HG02973 (cell line): ENCODE measurements around the gene MAML3.

Experiments used
- ATAC-seq: cut with Tn5 transposase; IDR thresholded peaks from one replicate; pipeline ENCODE4 v1.9.1; 2021; ENCODE audit warnings: moderate library complexity; ENCODE audit not compliant: unreplicated experiment

The MAML3 gene

DNA sequence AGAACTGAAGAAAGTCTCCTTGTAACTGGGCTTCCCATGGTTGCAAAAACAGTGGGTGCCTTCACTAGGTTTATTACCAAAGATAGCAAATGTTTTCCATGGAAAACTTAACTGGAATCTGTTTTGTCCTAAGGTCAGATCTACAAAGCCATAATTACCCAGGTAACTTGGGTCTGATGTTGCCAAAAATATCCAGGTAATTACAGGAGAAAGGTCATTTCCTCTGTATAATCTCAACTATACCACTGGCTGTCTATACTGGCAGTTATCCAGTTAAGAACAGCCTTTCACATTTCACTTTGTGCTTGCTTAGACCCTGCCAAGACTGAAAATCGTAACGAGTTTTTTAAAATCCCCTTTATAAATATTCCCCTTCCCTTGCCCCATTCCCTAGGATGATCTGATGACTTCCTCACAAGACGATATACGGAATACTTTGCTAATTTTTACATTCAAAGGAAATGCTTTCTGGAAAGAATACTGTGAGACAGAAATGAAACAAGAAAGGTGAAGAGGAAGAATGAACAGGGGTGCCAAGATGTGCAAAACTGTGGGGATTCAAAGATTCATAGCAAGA lies 105.5 kb downstream of the MAML3 start:
- ATAC-seq, result no peak

DNA sequence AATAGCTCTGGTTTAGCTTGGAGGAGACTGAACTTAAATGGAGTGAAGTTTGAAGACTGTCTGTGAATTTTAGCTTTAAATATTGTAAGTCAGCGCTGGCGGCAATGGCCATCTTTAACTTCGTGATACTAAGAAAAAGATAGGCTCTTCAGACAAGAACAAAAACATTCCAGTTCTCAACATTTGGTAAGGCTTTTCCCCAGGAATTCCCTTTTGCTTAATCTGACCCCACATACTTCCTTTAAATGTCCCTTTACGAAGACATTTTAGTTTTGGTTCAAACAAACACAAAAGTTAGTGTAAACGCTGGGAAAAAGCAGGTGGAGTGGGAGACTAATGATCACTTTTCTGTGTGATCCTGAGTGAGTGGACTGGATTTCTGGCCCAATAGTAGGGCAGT lies 106.2 kb downstream of the MAML3 start:
- no peak for ATAC-seq

GRCh38 chr4:140047017-140047640 lies 106.9 kb downstream of the MAML3 start:
- no peak for ATAC-seq

DNA sequence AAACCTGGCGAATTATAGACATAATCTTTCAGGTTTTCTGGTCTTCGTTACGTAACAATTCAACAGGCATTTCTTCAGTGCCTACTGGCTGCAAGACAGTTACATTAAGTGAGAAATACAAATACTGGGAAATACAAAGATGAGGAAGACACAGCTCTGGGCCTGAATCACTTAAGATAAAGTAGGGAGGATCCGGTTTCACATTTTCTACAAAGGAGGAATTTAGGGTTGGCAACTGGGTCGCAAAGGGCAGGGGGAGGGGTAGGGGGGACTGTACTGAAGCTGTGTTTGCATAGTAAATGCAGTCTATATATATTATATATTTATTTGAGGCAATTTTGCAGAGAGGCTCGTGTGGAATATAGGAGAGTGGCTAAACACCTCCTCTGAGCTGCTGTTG lies 107.4 kb downstream of the MAML3 start:
- no peak for ATAC-seq

DNA sequence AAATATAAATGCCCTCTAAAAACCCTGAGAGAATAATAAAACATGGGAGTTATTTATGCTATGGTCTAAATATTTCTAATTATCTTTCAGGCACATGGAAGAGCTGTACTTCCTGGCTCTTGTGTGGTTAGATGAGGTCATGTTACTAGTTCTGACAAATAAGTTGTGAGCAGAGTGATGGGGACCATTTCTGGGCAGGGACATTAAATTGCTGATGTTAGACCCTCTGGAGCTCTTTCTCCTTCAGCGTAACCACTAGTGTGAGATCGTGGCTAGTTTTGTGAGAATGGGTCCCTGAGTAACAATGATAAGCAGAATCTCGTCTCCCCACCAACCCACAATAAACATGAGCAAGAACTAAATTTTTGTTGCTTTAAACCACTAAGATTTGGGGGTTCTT lies 108.0 kb downstream of the MAML3 start:
- ATAC-seq, result no peak

DNA sequence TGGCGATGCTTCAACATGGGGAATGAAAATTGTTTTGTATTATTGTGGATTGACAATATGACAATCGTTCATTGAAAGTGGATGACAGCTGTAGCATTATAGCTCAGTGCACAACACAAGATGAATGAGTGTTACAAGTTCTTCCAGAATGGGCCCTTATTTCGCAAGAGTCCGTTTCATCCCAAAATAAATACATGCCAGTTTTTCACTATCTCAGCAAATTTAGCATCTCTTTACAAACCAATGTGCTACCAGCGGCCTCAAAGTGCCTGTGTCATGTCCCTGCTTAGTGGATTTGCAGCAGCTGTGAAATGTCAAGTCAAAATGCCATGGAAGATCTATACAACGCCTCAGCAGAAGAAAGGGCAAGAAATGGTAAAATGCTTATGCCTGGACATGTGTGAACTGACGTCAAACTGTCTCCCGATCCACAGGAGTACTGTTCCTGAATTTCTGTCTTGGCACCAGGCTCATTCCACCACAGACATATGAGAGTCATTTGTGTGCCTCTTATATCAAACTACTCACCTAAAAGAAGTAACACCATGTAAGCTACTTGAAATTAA lies 109.6 kb downstream of the MAML3 start:
- no peak for ATAC-seq

DNA sequence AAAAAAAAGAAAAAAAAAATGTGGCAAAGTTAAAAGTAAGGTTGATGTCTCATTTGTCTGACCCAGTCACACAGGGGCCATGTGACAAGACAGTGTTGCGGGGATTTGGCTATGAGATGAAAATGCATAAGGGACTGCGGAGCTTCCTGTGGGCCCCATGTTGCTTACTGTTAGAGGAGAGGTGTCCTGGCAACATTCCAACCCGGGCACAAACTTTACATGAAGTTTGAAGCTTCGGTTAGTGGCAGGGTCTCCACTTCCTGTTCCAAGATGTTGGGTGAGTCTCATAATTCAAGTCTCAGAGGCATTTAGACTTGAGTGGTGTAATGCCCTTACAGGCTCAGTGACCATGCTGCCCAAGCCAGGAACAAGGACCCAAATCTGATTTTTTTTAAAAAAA lies 111.3 kb downstream of the MAML3 start:
- ATAC-seq, result no peak

- no peak for ATAC-seq
Measured at GRCh38 chr4:140038031-140038533, 115.9 kb downstream of the MAML3 start.

- ATAC-seq, result no peak
Measured at GRCh38 chr4:140037353-140038030, 116.5 kb downstream of the MAML3 start.

DNA sequence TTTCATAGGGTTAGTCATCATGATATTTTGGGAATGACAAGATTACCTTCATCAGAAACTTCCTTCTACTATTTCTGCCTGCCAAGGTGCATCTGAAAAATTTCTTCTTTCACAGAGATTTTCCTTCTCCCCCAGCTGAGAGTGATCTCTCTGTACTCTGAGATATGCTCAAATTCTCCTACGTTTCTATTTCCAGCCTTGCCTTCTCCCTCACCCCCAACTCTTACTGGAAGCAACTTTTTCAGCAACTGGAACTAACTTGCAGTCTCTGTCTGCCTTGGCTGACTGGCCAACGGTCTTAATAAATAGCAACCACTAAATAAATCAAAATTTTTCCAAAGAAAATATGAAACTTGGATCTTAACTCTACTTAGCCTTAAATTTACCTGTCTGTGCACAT lies 122.3 kb downstream of the MAML3 start:
- no peak for ATAC-seq

DNA sequence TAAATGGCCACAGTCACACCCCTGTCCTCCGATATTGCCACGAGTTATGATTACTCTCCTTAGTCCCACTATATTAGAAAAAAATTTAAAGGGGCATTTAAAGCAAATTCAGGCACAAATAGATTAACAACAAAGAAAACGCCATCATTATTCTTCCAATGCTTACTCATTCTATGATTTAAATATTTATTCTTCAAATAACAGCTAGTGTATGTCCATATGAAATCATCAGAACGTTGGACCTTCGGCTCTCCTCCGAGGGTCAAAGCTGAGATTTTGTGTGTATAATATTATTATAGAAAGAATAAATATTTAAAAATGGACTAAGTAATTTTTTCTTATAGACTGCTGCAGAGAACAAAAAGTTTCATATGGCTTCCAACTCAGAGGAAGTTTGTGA lies 122.9 kb downstream of the MAML3 start:
- ATAC-seq, result no peak

DNA sequence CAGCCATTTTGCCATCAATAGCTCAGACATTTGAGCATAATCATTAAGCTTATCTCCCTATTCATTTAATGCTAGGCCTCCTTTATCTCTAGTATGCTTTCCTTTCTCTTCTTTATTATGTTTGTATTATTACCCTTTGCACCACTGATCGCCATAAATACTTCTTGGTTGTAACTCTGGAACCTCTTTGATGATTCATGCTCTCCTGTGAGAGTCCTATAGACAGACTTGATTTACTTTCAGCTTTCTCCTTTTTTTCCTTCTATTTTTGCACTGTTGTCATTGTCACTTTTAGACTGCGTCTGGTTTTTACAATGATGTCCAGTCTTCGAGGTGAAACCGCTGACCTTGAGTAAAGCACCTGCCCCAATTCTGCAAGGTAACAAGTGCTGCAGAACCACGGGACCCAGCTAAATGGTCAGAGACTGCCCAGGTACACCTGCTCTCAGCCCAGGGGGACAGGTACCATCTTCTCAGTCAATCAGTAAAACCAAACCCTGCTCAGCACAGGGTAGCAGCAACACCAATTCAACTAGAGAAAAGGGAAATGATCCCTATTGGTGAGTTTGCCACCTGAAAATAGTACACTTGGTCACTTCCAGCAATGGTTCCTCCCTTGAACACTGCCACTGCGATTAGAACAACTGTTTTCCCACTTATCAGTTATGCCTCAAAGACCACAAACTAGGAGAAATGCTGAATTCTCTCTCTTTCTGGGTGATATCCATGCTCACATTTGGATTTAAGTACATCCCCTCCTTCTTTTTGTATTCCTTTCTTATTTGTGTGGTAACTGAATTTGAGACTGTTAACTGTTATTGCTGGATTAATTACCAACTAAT lies 125.1 kb downstream of the MAML3 start:
- no peak for ATAC-seq

- ATAC-seq, result no peak
Measured at GRCh38 chr4:140028101-140028500, 125.9 kb downstream of the MAML3 start.

DNA sequence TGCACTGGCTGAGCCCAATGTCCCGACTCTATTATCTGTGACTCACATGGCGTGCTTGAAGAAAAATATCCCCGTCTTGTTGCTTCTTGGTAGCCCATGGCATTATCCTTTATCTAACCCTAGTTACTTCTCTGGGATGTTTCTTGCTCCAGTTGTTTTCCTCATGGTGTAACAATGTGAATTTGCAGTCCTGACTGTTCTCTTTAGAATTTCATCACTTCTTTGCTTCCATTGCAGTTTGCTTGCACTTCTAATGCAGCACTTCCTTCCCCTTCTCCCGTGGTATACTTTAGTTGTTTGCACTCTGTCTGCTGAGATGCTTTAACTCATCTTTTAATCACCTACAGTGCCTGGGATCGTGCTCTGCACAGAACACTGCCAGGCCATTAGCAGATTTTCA lies 126.9 kb downstream of the MAML3 start:
- no peak for ATAC-seq

DNA sequence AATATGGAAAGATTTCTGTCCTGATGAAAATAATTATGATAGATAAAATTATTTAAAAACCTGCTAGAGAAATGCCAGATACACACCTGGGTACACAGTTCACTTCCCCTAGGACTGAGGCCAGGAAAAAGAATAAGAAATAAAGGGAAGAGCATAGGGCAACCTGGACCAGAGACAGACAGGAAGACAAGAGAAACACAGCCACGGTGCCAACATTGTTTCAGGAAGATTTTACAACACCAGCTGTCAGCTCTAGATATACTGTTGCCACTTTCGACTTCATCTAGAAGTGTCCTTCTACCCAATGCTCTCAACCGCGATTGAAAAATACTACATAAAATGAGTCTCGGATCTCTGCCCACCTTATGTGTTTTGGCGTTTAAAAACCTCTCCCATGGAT lies 128.5 kb downstream of the MAML3 start:
- ATAC-seq, result no peak

DNA sequence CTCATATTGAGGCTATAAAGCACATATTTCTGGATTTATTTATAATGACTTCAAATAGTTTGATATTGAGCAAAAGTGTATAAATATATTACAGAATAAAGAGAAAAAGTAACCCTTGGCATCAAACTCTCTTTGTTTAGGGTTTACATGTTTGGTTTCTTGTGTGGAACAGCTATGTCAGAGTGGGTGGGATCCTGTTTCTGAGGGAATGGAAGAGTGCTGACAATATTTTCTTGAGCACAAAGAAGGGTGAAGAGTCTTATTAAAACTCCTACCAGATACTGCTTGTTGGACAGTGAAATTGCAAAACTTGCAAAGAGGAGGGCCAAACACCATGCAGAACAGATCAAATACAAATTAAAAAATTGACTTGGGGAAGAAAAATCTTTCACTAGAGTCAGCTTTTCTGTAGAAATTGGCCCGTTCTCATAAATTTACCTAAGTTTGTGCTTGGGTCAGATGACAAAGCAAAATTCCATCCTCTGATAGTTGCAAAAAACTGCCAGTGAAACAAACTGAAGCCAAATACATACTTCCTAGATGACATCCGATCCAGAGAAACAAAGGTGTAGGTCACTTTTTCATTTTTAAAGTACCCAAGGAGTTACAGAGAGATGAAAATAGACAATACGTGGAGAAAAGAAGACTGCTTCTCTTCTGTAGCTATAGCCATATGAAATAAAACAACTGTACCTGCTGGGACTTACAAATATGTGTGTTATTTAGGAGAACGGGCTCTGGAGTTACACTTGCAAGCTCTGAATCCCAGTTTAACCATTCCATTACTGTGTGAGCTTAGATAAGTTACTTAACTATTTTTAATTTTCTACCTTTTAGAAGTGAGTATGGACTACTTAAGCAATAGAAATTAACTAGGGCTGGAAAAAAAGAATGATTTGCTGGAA lies 133.3 kb downstream of the MAML3 start:
- ATAC-seq, result no peak

DNA sequence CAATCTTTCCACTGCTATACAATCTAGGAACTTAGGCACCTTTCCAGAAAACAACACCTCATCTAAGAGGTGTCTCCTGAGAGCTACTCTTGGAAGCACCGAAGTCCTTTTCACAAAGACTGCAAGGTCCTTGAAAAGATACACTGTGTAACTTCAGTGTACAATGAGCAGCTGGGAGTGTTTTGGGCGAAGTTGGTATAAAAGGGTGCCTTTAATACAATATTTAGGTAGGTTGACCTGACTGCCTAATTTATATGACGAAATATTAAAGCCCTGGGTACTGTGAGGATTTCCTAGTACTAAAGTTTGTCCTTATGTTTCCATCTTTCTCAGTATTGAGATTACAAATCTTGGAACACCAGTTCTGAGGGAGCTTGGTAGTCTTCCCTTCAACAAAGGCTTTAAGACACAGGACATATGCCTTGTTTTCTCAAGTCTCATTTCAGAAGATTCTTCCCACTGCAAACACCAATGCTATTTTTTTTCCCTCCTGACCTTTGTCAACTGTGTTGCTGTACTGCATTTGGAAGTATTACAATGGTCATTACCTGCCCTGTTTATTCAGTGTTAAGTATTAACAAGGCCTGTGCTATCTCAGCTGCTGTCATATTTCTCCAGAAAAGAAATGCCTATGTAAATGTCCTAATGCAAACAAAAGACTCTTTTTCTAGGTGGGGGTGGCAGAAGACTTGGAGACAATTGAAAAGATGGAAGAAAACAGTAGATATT lies 134.2 kb downstream of the MAML3 start:
- no peak for ATAC-seq

- ATAC-seq, result no peak
Measured at GRCh38 chr4:140018931-140019618, 134.9 kb downstream of the MAML3 start.

- no peak for ATAC-seq
Measured at GRCh38 chr4:140014284-140014683, 139.7 kb downstream of the MAML3 start.
